Measurements from ENCODE around the gene IPO13.

Gene IPO13

GRCh38 chr1:43935711-43936427 lies 10.9 kb upstream of the IPO13 start:
- no peak overlapping the region for H2BK5ac ChIP-seq (ENCODE audit: low read depth, low read length, poor library complexity, severe bottlenecking)
- H4K8ac ChIP-seq (ENCODE audit: low read length), result no peak overlapping the region
- peak overlapping the region in 1 of 2 experiments; percentile 46 for H3K4me3 ChIP-seq (ENCODE audit: insufficient read depth in 1 of 2, low read depth in 1 of 2, low read length in 2 of 2)
- no peak overlapping the region for H2BK15ac ChIP-seq (ENCODE audit: low read depth, poor library complexity, severe bottlenecking)
- no peak overlapping the region for H2AFZ ChIP-seq (ENCODE audit: low read depth, low read length)
- peak overlapping the region; percentile 25 for H4K91ac ChIP-seq (ENCODE audit: low read length)
- no peaks in the 10 kb centered on the region for H3K79me1 ChIP-seq (replicated peaks; ENCODE audit: low read length, poor library complexity, severe bottlenecking)
- WGBS, result 20% methylated on average over 21 of the region's 48 CpGs
- peaks cover 48% of the 10 kb centered on the region for H3K4me1 ChIP-seq (ENCODE audit: control insufficient read depth, insufficient read depth, low read depth, low read length)
- peak overlapping the region; percentile 51 for H3K4me2 ChIP-seq (ENCODE audit: low read length, poor library complexity, severe bottlenecking)
- no peaks in the 10 kb centered on the region for H3K9me3 ChIP-seq (ENCODE audit: control insufficient read depth, low read length)
- peak overlapping the region in 1 of 2 experiments; percentile 14 for H3K18ac ChIP-seq (ENCODE audit: low read depth in 1 of 2, low read length in 2 of 2)
- peak overlapping the region in 1 of 2 experiments; percentile 12 for H3K4ac ChIP-seq (ENCODE audit: low read depth in 1 of 2, low read length in 2 of 2)
- H3K23ac ChIP-seq (ENCODE audit: low read length in 2 of 2), result no peak overlapping the region
- no peak overlapping the region for H3K9ac ChIP-seq (ENCODE audit: low read length)
- H2BK120ac ChIP-seq (ENCODE audit: low read depth, low read length), result no peak overlapping the region
- no peak overlapping the region for H2AK5ac ChIP-seq (ENCODE audit: low read length, severe bottlenecking)
- no peak for DNase-seq
- peaks cover 13 to 57% of the 10 kb centered on the region in 2 experiments for H3K27me3 ChIP-seq (ENCODE audit: control insufficient read depth in 1 of 2, insufficient read depth in 1 of 2, low read length in 2 of 2)
- peaks cover 0 to 12% of the 10 kb centered on the region in 2 experiments for H3K36me3 ChIP-seq (ENCODE audit: control insufficient read depth in 1 of 2, insufficient read depth in 2 of 2, low read depth in 1 of 2, low read length in 2 of 2)
- H3K27ac ChIP-seq (ENCODE audit: low read length, poor library complexity, severe bottlenecking), result no peak overlapping the region
- H2BK12ac ChIP-seq (ENCODE audit: low read length in 2 of 2), result no peak overlapping the region
- H3K14ac ChIP-seq (ENCODE audit: low read length in 2 of 2), result no peak overlapping the region

GRCh38 chr1:43936431-43937151 lies 10.2 kb upstream of the IPO13 start:
- peaks cover 0 to 5% of the 10 kb centered on the region in 2 experiments for H3K36me3 ChIP-seq (ENCODE audit: control insufficient read depth in 1 of 2, insufficient read depth in 2 of 2, low read depth in 1 of 2, low read length in 2 of 2)
- H4K8ac ChIP-seq (ENCODE audit: low read length), result no peak overlapping the region
- peak overlapping the region; percentile 1 for H3K27ac ChIP-seq (ENCODE audit: low read length, poor library complexity, severe bottlenecking)
- H3K4me2 ChIP-seq (ENCODE audit: low read length, poor library complexity, severe bottlenecking), result peak overlapping the region; percentile 51
- WGBS, result 8% methylated on average over 49 of the region's 56 CpGs
- DNase-seq, result peak; percentile 56
- H2AK5ac ChIP-seq (ENCODE audit: low read length, severe bottlenecking), result no peak overlapping the region
- H3K4ac ChIP-seq (ENCODE audit: low read depth in 1 of 2, low read length in 2 of 2), result no peak overlapping the region
- peak overlapping the region in 1 of 2 experiments; percentile 64 for H3K23ac ChIP-seq (ENCODE audit: low read length in 2 of 2)
- H2BK120ac ChIP-seq (ENCODE audit: low read depth, low read length), result no peak overlapping the region
- H3K14ac ChIP-seq (ENCODE audit: low read length in 2 of 2), result no peak overlapping the region
- H3K9ac ChIP-seq (ENCODE audit: low read length), result no peak overlapping the region
- H2BK15ac ChIP-seq (ENCODE audit: low read depth, poor library complexity, severe bottlenecking), result no peak overlapping the region
- H3K4me1 ChIP-seq (ENCODE audit: control insufficient read depth, insufficient read depth, low read depth, low read length), result peaks cover 48% of the 10 kb centered on the region
- no peak overlapping the region for H2AFZ ChIP-seq (ENCODE audit: low read depth, low read length)
- peak overlapping the region; percentile 46 to 66 for H3K4me3 ChIP-seq (ENCODE audit: insufficient read depth in 1 of 2, low read depth in 1 of 2, low read length in 2 of 2)
- H2BK12ac ChIP-seq (ENCODE audit: low read length in 2 of 2), result no peak overlapping the region
- H4K91ac ChIP-seq (ENCODE audit: low read length), result no peak overlapping the region
- no peak overlapping the region for H2BK5ac ChIP-seq (ENCODE audit: low read depth, low read length, poor library complexity, severe bottlenecking)
- H3K27me3 ChIP-seq (ENCODE audit: control insufficient read depth in 1 of 2, insufficient read depth in 1 of 2, low read length in 2 of 2), result peaks cover 13 to 57% of the 10 kb centered on the region in 2 experiments
- H3K9me3 ChIP-seq (ENCODE audit: control insufficient read depth, low read length), result no peaks in the 10 kb centered on the region
- H3K79me1 ChIP-seq (replicated peaks; ENCODE audit: low read length, poor library complexity, severe bottlenecking), result no peaks in the 10 kb centered on the region
- no peak overlapping the region for H3K18ac ChIP-seq (ENCODE audit: low read depth in 1 of 2, low read length in 2 of 2)

- Histone ChIP-seq H3K79me1 (replicated peaks; ENCODE audit: low read length, poor library complexity, severe bottlenecking) (no peaks in the 10 kb centered on the region), H3K18ac (ENCODE audit: low read depth in 1 of 2, low read length in 2 of 2) (no peak overlapping the region), H3K14ac (ENCODE audit: low read length in 2 of 2) (no peak overlapping the region), H2BK5ac (ENCODE audit: low read depth, low read length, poor library complexity, severe bottlenecking) (no peak overlapping the region), H2BK15ac (ENCODE audit: low read depth, poor library complexity, severe bottlenecking) (no peak overlapping the region), H2AK5ac (ENCODE audit: low read length, severe bottlenecking) (no peak overlapping the region), H2BK12ac (ENCODE audit: low read length in 2 of 2) (no peak overlapping the region), H3K4me3 (ENCODE audit: insufficient read depth in 1 of 2, low read depth in 1 of 2, low read length in 2 of 2) (no peak overlapping the region), H4K8ac (ENCODE audit: low read length) (no peak overlapping the region), H3K27ac (ENCODE audit: low read length, poor library complexity, severe bottlenecking) (no peak overlapping the region), H2BK120ac (ENCODE audit: low read depth, low read length) (no peak overlapping the region), H3K36me3 (ENCODE audit: control insufficient read depth in 1 of 2, insufficient read depth in 2 of 2, low read depth in 1 of 2, low read length in 2 of 2) (no peaks in the 10 kb centered on the region), H3K4me2 (ENCODE audit: low read length, poor library complexity, severe bottlenecking) (peak overlapping the region; percentile 51), H3K27me3 (ENCODE audit: control insufficient read depth in 1 of 2, insufficient read depth in 1 of 2, low read length in 2 of 2) (peaks cover 13 to 57% of the 10 kb centered on the region in 2 experiments), H4K91ac (ENCODE audit: low read length) (no peak overlapping the region), H3K4ac (ENCODE audit: low read depth in 1 of 2, low read length in 2 of 2) (no peak overlapping the region), H3K23ac (ENCODE audit: low read length in 2 of 2) (no peak overlapping the region), H3K9ac (ENCODE audit: low read length) (no peak overlapping the region), H2AFZ (ENCODE audit: low read depth, low read length) (no peak overlapping the region), H3K4me1 (ENCODE audit: control insufficient read depth, insufficient read depth, low read depth, low read length) (peaks cover 47% of the 10 kb centered on the region), H3K9me3 (ENCODE audit: control insufficient read depth, low read length) (no peaks in the 10 kb centered on the region)
- WGBS, result 90% methylated on average over 8 of the region's 8 CpGs
- DNase-seq, result no peak
These were observed 9.4 kb upstream of the IPO13 start for GRCh38 chr1:43937179-43937865.

- H3K4me3 ChIP-seq (ENCODE audit: insufficient read depth in 1 of 2, low read depth in 1 of 2, low read length in 2 of 2), result no peak overlapping the region
- no peak overlapping the region for H3K4me2 ChIP-seq (ENCODE audit: low read length, poor library complexity, severe bottlenecking)
- H4K8ac ChIP-seq (ENCODE audit: low read length), result no peak overlapping the region
- H2AFZ ChIP-seq (ENCODE audit: low read depth, low read length), result no peak overlapping the region
- H3K9me3 ChIP-seq (ENCODE audit: control insufficient read depth, low read length), result no peaks in the 10 kb centered on the region
- DNase-seq, result no peak
- H2BK12ac ChIP-seq (ENCODE audit: low read length in 2 of 2), result no peak overlapping the region
- H3K79me1 ChIP-seq (replicated peaks; ENCODE audit: low read length, poor library complexity, severe bottlenecking), result no peaks in the 10 kb centered on the region
- no peaks in the 10 kb centered on the region for H3K36me3 ChIP-seq (ENCODE audit: control insufficient read depth in 1 of 2, insufficient read depth in 2 of 2, low read depth in 1 of 2, low read length in 2 of 2)
- WGBS, result 80% methylated on average over 10 of the region's 10 CpGs
- H2BK5ac ChIP-seq (ENCODE audit: low read depth, low read length, poor library complexity, severe bottlenecking), result no peak overlapping the region
- H3K27me3 ChIP-seq (ENCODE audit: control insufficient read depth in 1 of 2, insufficient read depth in 1 of 2, low read length in 2 of 2), result peaks cover 13 to 56% of the 10 kb centered on the region in 2 experiments
- H3K27ac ChIP-seq (ENCODE audit: low read length, poor library complexity, severe bottlenecking), result no peak overlapping the region
- peaks cover 37% of the 10 kb centered on the region for H3K4me1 ChIP-seq (ENCODE audit: control insufficient read depth, insufficient read depth, low read depth, low read length)
- no peak overlapping the region for H2BK120ac ChIP-seq (ENCODE audit: low read depth, low read length)
- H3K18ac ChIP-seq (ENCODE audit: low read depth in 1 of 2, low read length in 2 of 2), result no peak overlapping the region
- H3K9ac ChIP-seq (ENCODE audit: low read length), result no peak overlapping the region
- no peak overlapping the region for H3K14ac ChIP-seq (ENCODE audit: low read length in 2 of 2)
- H3K4ac ChIP-seq (ENCODE audit: low read depth in 1 of 2, low read length in 2 of 2), result no peak overlapping the region
- H4K91ac ChIP-seq (ENCODE audit: low read length), result no peak overlapping the region
- no peak overlapping the region for H2AK5ac ChIP-seq (ENCODE audit: low read length, severe bottlenecking)
- H2BK15ac ChIP-seq (ENCODE audit: low read depth, poor library complexity, severe bottlenecking), result no peak overlapping the region
- no peak overlapping the region for H3K23ac ChIP-seq (ENCODE audit: low read length in 2 of 2)
These were observed 8.4 kb upstream of the IPO13 start for GRCh38 chr1:43938383-43938782.

Data from mesenchymal stem cell (in vitro differentiated cells and primary cell).